Ovary (tissue), 9 donors: ENCODE data around the gene GTF3C1. TPM values are rescaled to one million over a fixed set of nuclear protein-coding genes. Genes with fewer than 3 reads are reported as not detected.

ENCODE experiments used
- DNase-seq, 5 donors: peaks; one replicate each; pipeline ENCODE4 v3.0.0-alpha.2; 2019 to 2020
- H3K27ac ChIP-seq, 2 donors: fragments of 200-600 bp; one replicate each; pipeline versions ENCODE4 v1.5.1 to v1.8.0; 2019 to 2022
- H3K27me3 ChIP-seq: fragments of 200-600 bp; one replicate; pipeline ENCODE4 v1.8.0; 2022
- H3K36me3 ChIP-seq: fragments of 200-600 bp; sonication (generic); one replicate; pipeline ENCODE4 v1.5.1; 2019
- H3K4me1 ChIP-seq: one replicate; pipeline ENCODE4 v1.8.1; 2013; ENCODE audit warnings: mild to moderate bottlenecking, moderate library complexity; ENCODE audit not compliant: insufficient read depth
- H3K4me3 ChIP-seq: fragments of 200-600 bp; sonication (generic); one replicate; pipeline ENCODE4 v1.5.1; 2017
- H3K9me3 ChIP-seq, 2 donors: fragments of 200-600 bp in 1 of 2; sonication (generic) in 1 of 2; one replicate each; pipeline versions ENCODE4 v1.5.1 to v1.8.1; 2013 to 2019; ENCODE audit warnings: mild to moderate bottlenecking in 1 of 2, moderate library complexity in 1 of 2
- CTCF ChIP-seq, 3 donors: fragments of 450-650 bp in 2 of 3; fragments of 200-600 bp in 1 of 3; IDR thresholded peaks; one replicate each; pipeline versions ENCODE4 v1.5.1 to v1.8.0; 2016 to 2022; ENCODE audit warnings: antibody characterized with exemption in 3 of 3, mild to moderate bottlenecking in 1 of 3
- EP300 ChIP-seq: sonication (generic); formaldehyde crosslinking; IDR thresholded peaks from one replicate; pipeline ENCODE4 v1.6.1; 2017; ENCODE audit warnings: antibody characterized with exemption
- POLR2A ChIP-seq: fragments of 450-650 bp; IDR thresholded peaks from one replicate; pipeline ENCODE4 v1.6.1; 2017; ENCODE audit warnings: antibody characterized with exemption, mild to moderate bottlenecking, moderate library complexity
- WGBS, 3 donors: extraction: QIAGEN DNeasy Blood & Tissue Kit in 1 of 3; methylation state at CpG; one replicate each; pipeline versions ENCODE4 v1.1.5 to v1.1.7; 2013 to 2017; 5-methylcytosine and 5-hydroxymethylcytosine counted together
- intact Hi-C, 4 donors: fragments of 100-400 bp; cut with DNase I; formaldehyde crosslinking; loops; one replicate each; pipeline versions ENCODE4 v1.11.0 to v1.15.1; 2022 to 2023
- polyA plus RNA-seq, 2 donors: library from polyadenylated mRNA; stranded (reverse); fragments of 200-250 nt in 1 of 2; fragments of 350-450 nt in 1 of 2; fragmentation: Illumina TruSeq in 1 of 2; extraction: RNeasy Lipid Tissue Mini Kit (QIAGEN cat#74804) in 1 of 2; gene quantifications; one replicate each; pipeline ENCODE4 v1.2.3, GENCODE V29; 2013 to 2014
- total RNA-seq, 7 donors: library from RNA; depleted of rRNA in 2 of 7; stranded (reverse); fragments of >200 nt in 2 of 7; fragmentation: NEBNext Ultra II Directional in 3 of 7; extraction: Animal tissue kit (Norgen Biotek cat#: 25700) in 3 of 7; gene quantifications; one replicate each; pipeline versions ENCODE4 v1.1.0 to v1.2.4, GENCODE V29; 2016 to 2023
- donor health status: DM: no; HTN: no; CAD: no; lungs with moderate emphysema.
- donor health status: DM: no; HTN: no; CAD: no.
- donor health status: Bipolar disorder and iron deficiency.
- donor health status: DM: yes; HTN: yes; CAD: no.
- donor health status: DM: no; HTN: no; CAD: no.
- donor health status: DM: yes; HTN: yes; CAD: no.

Gene GTF3C1
- total and polyA plus RNA-seq, 9 donors = 33.9 to 71.7 (median 52.7) TPM

GRCh38 chr16:27582883-27583282, 33.2 kb upstream of the GTF3C1 start:
- Histone ChIP-seq H3K36me3 (no peaks in the 10 kb centered on the region), H3K4me1 (peaks cover 1% of the 10 kb centered on the region), H3K9me3 (no peaks in the 10 kb centered on the region), H3K27me3 (no peaks in the 10 kb centered on the region), H3K4me3 (no peak overlapping the region), H3K27ac (no peak overlapping the region)
- intact Hi-C loops = no loop called here
- no peak for TF ChIP-seq POLR2A
- 40 to 48% (median 43%) methylated on average over 2 of the region's 2 CpGs for WGBS, 3 donors
- no peak for DNase-seq

- Histone ChIP-seq H3K4me1 (peaks cover 1% of the 10 kb centered on the region), H3K36me3 (no peaks in the 10 kb centered on the region), H3K9me3 (no peaks in the 10 kb centered on the region), H3K4me3 (no peak overlapping the region), H3K27ac (no peak overlapping the region), H3K27me3 (no peaks in the 10 kb centered on the region)
- intact Hi-C loops = no loop called here
- 62 to 72% (median 67%) methylated on average over 4 of the region's 4 CpGs for WGBS, 3 donors
- DNase-seq = no peak
- TF ChIP-seq POLR2A = no peak
- TF ChIP-seq CTCF (IDR thresholded peaks at IDR 0.05) = no peak
- TF ChIP-seq EP300 = no peak
These were observed 29.6 kb upstream of the GTF3C1 start for GRCh38 chr16:27579087-27579980.

- Histone ChIP-seq H3K27me3 (no peaks in the 10 kb centered on the region), H3K9me3 (no peaks in the 10 kb centered on the region), H3K36me3 (no peaks in the 10 kb centered on the region), H3K27ac (no peak overlapping the region), H3K4me3 (no peak overlapping the region), H3K4me1 (peaks cover 1% of the 10 kb centered on the region)
- DNase-seq = no peak
- intact Hi-C loops = no loop called here
- TF ChIP-seq EP300 (no peak), CTCF (IDR thresholded peaks at IDR 0.05) (no peak), POLR2A (no peak)
- WGBS, 3 donors = 75 to 78% (median 76%) methylated on average over 5 of the region's 5 CpGs
These were observed 27.0 kb upstream of the GTF3C1 start for GRCh38 chr16:27576729-27577128.

- no peak overlapping the region for H3K27ac ChIP-seq
- H3K4me3 ChIP-seq = no peak overlapping the region
- intact Hi-C loops = no loop called here
These were observed 23.0 kb upstream of the GTF3C1 start for GRCh38 chr16:27572711-27573110.

More at GRCh38 chr16:27572711-27573110, 23.0 kb upstream of the GTF3C1 start:
- no peaks in the 10 kb centered on the region for H3K36me3 ChIP-seq
- H3K9me3 ChIP-seq = no peaks in the 10 kb centered on the region
- TF ChIP-seq CTCF (IDR thresholded peaks at IDR 0.05) (no peak), EP300 (no peak), POLR2A (no peak)
- 69 to 75% (median 71%) methylated on average over 6 of the region's 6 CpGs for WGBS, 3 donors
- H3K27me3 ChIP-seq = no peaks in the 10 kb centered on the region
- no peak for DNase-seq
- no peaks in the 10 kb centered on the region for H3K4me1 ChIP-seq
